GM12874 (cell line): ENCODE measurements around the gene PAMR1.

Source experiments
- CTCF ChIP-seq: IDR thresholded peaks from 2 replicates; pipeline ENCODE4 v1.5.1; 2011; ENCODE audit warnings: low read depth, mild to moderate bottlenecking, control low read depth, low read length, moderate library complexity; ENCODE audit not compliant: insufficient read depth

The PAMR1 gene

GRCh38 chr11:35487532-35488078 is 37.8 kb downstream of the PAMR1 start:
- peak; percentile 41 for TF ChIP-seq CTCF

- TF ChIP-seq CTCF: no peak
Observed at GRCh38 chr11:35486934-35487333, 38.5 kb downstream of the PAMR1 start.

- no peak for TF ChIP-seq CTCF
Observed at GRCh38 chr11:35486446-35486845, 39.0 kb downstream of the PAMR1 start.

DNA sequence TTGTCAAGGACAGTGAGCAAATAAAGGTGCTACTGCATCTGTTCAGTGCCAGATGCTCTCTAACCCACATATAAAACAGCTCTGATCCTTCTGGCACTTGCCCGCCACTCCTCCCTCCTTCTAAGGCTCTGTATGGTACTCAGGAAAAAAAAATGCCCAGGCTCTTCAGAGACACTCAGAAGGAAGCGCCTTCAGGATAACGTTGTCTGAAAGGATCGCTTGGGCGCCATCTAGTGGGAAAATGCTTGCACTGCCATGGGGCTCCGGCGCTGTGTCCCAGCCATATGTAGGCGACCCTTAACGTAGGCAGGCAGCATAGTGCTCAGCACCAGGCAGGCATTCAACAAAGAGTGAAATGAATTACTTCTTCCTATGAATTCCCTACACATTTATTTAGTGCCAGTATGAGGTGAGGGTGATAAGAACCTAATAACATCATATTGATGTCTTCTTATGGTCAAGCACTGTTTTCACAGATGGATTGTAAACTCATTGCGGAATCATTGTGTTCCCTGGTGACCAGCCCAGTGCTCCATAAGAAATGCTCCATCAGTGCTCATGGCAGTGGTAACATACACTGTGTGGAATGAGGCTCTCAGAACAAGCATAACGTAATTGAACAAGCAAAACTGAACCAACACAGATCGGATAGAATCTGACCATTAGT is 39.6 kb downstream of the PAMR1 start:
- peak; percentile 88 for TF ChIP-seq CTCF

GRCh38 chr11:35484435-35484834 is 41.0 kb downstream of the PAMR1 start:
- TF ChIP-seq CTCF: no peak

DNA sequence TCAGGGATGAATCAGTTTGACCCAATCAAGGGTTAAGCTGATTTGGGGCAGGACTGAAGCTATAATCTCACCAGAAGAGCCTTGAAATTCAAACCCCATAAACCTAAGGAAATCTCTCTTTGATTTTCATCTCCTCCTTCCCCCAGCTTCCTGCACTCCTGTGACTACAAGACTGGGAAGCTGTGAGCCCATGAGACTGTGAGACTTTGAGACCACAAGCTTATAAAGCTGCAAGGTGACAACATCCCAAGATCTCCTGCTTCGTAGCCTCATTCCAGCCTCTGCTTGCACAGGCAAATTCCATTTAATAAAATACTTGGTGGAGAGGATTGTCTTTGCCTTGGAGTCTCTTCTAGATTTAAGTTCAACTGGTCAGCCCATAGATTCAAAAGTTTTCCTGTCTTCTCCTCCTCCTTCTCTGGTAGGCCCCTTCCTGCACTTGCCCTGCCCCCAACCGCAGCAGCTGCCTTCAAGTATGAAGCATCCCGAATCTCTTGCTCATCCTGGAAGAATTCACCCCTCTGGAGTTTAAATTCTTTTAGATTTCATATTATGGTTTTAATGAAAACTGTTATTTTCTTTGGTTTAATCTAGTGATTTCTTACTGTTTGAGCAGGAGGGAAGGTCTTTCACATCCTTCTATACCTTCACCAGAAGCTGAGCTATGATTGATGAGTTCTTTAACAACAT is 42.1 kb downstream of the PAMR1 start:
- no peak for TF ChIP-seq CTCF

GRCh38 chr11:35479731-35480130 is 45.7 kb downstream of the PAMR1 start:
- no peak for TF ChIP-seq CTCF
